Activated T-helper 2 cell treated with anti-CD3 and anti-CD28 coated beads, Interferon-gamma antibody, Interleukin-2, Interleukin-4, amounts not matched to agents 10 μg/mL and 5 μg/mL and 100 μg/mL, durations not matched to agents 14 hours and 24 hours and 36 hours (primary cell): ENCODE data around the gene TMEM145. TPM values are rescaled to one million over a fixed set of nuclear protein-coding genes. Genes with fewer than 3 reads are reported as not detected.

ENCODE experiments used
- DNase-seq: peaks from one replicate; pipeline ENCODE4 v3.0.0; 2021; ENCODE audit warnings: low spot score
- H3K27ac Mint-ChIP-seq: one replicate; pipeline ENCODE4 v1.8.0; 2021; ENCODE audit warnings: mixed read lengths
- H3K27me3 Mint-ChIP-seq: one replicate; pipeline ENCODE4 v1.8.0; 2021; ENCODE audit warnings: low read depth, mixed read lengths
- H3K36me3 Mint-ChIP-seq: one replicate; pipeline ENCODE4 v1.8.0; 2021; ENCODE audit warnings: low read depth, mixed read lengths
- H3K4me1 Mint-ChIP-seq: one replicate; pipeline ENCODE4 v1.8.0; 2021; ENCODE audit warnings: low read depth, mixed read lengths
- H3K4me3 Mint-ChIP-seq: one replicate; pipeline ENCODE4 v1.8.0; 2021; ENCODE audit warnings: low read depth, mild to moderate bottlenecking, moderate library complexity, mixed read lengths
- H3K9me3 Mint-ChIP-seq: one replicate; pipeline ENCODE4 v1.8.0; 2021; ENCODE audit warnings: mixed read lengths
- intact Hi-C: fragments of 100-400 bp; cut with micrococcal nuclease; formaldehyde crosslinking; loops from one replicate; pipeline ENCODE4 v1.15.1; 2023
- total RNA-seq: library from RNA; stranded (reverse); gene quantifications from 2 replicates; pipeline ENCODE4 v1.2.3, GENCODE V29; 2022

Gene TMEM145
- total RNA-seq, 1 donor from 2014 or later, result 0.71 TPM

GRCh38 chr19:42343344-42344110 lies 30.4 kb downstream of the TMEM145 start:
- H3K27me3 Mint-ChIP-seq, result no peaks in the 10 kb centered on the region
- H3K36me3 Mint-ChIP-seq, result no peaks in the 10 kb centered on the region
- H3K4me1 Mint-ChIP-seq, result peaks cover 5% of the 10 kb centered on the region
- H3K9me3 Mint-ChIP-seq, result no peaks in the 10 kb centered on the region
- H3K27ac Mint-ChIP-seq, result no peak overlapping the region
- H3K4me3 Mint-ChIP-seq, result no peak overlapping the region
- no peak for DNase-seq
- intact Hi-C loops, result no loop called here

- Mint-ChIP-seq H3K36me3 (no peaks in the 10 kb centered on the region), H3K4me3 (no peak overlapping the region), H3K27ac (no peak overlapping the region), H3K27me3 (no peaks in the 10 kb centered on the region), H3K9me3 (no peaks in the 10 kb centered on the region), H3K4me1 (peaks cover 2% of the 10 kb centered on the region)
- no peak for DNase-seq
- intact Hi-C loops, result no loop called here
These were observed 31.3 kb downstream of the TMEM145 start for GRCh38 chr19:42344336-42344893.

- Mint-ChIP-seq H3K9me3 (no peaks in the 10 kb centered on the region), H3K36me3 (no peaks in the 10 kb centered on the region), H3K27ac (no peak overlapping the region), H3K4me1 (no peaks in the 10 kb centered on the region), H3K27me3 (no peaks in the 10 kb centered on the region), H3K4me3 (no peak overlapping the region)
- intact Hi-C loops, result no loop called here
- no peak for DNase-seq
These were observed 32.2 kb downstream of the TMEM145 start for GRCh38 chr19:42345191-42345812.

GRCh38 chr19:42348211-42348610 lies 35.1 kb downstream of the TMEM145 start:
- Mint-ChIP-seq H3K4me3 (no peak overlapping the region), H3K36me3 (no peaks in the 10 kb centered on the region), H3K9me3 (no peaks in the 10 kb centered on the region), H3K27me3 (no peaks in the 10 kb centered on the region), H3K27ac (no peak overlapping the region), H3K4me1 (no peaks in the 10 kb centered on the region)
- intact Hi-C loops, result no loop called here
- DNase-seq, result no peak

GRCh38 chr19:42349378-42350107 lies 36.4 kb downstream of the TMEM145 start:
- no peak for DNase-seq
- Mint-ChIP-seq H3K4me3 (no peak overlapping the region), H3K4me1 (no peaks in the 10 kb centered on the region), H3K27me3 (no peaks in the 10 kb centered on the region), H3K9me3 (no peaks in the 10 kb centered on the region), H3K36me3 (no peaks in the 10 kb centered on the region), H3K27ac (no peak overlapping the region)
- intact Hi-C loops, result no loop called here

GRCh38 chr19:42350417-42350816 lies 37.3 kb downstream of the TMEM145 start:
- no peak overlapping the region for H3K4me3 Mint-ChIP-seq
- H3K27me3 Mint-ChIP-seq, result no peaks in the 10 kb centered on the region
- intact Hi-C loops, result no loop called here
- no peaks in the 10 kb centered on the region for H3K9me3 Mint-ChIP-seq
- no peak for DNase-seq
- H3K27ac Mint-ChIP-seq, result no peak overlapping the region
- H3K36me3 Mint-ChIP-seq, result no peaks in the 10 kb centered on the region
- no peaks in the 10 kb centered on the region for H3K4me1 Mint-ChIP-seq

- H3K27ac Mint-ChIP-seq, result no peak overlapping the region
- no peaks in the 10 kb centered on the region for H3K9me3 Mint-ChIP-seq
- no peaks in the 10 kb centered on the region for H3K27me3 Mint-ChIP-seq
- H3K4me1 Mint-ChIP-seq, result no peaks in the 10 kb centered on the region
- DNase-seq, result no peak
- no peaks in the 10 kb centered on the region for H3K36me3 Mint-ChIP-seq
- no peak overlapping the region for H3K4me3 Mint-ChIP-seq
- intact Hi-C loops, result no loop called here
These were observed 38.1 kb downstream of the TMEM145 start for GRCh38 chr19:42351079-42351735.

- DNase-seq, result no peak
- Mint-ChIP-seq H3K4me3 (no peak overlapping the region), H3K27me3 (no peaks in the 10 kb centered on the region), H3K4me1 (no peaks in the 10 kb centered on the region), H3K27ac (no peak overlapping the region), H3K9me3 (no peaks in the 10 kb centered on the region), H3K36me3 (no peaks in the 10 kb centered on the region)
- intact Hi-C loops, result no loop called here
These were observed 39.5 kb downstream of the TMEM145 start for GRCh38 chr19:42352301-42353259.

GRCh38 chr19:42353341-42354015 lies 40.4 kb downstream of the TMEM145 start:
- H3K36me3 Mint-ChIP-seq, result no peaks in the 10 kb centered on the region
- no peak for DNase-seq
- H3K27ac Mint-ChIP-seq, result no peak overlapping the region
- no peaks in the 10 kb centered on the region for H3K27me3 Mint-ChIP-seq
- no peaks in the 10 kb centered on the region for H3K9me3 Mint-ChIP-seq
- intact Hi-C loops, result no loop called here
- no peak overlapping the region for H3K4me3 Mint-ChIP-seq
- no peaks in the 10 kb centered on the region for H3K4me1 Mint-ChIP-seq

GRCh38 chr19:42355896-42356295 lies 42.8 kb downstream of the TMEM145 start:
- H3K36me3 Mint-ChIP-seq, result no peaks in the 10 kb centered on the region
- no peak overlapping the region for H3K27ac Mint-ChIP-seq
- H3K9me3 Mint-ChIP-seq, result no peaks in the 10 kb centered on the region
- H3K4me3 Mint-ChIP-seq, result no peak overlapping the region
- no peaks in the 10 kb centered on the region for H3K4me1 Mint-ChIP-seq
- no peaks in the 10 kb centered on the region for H3K27me3 Mint-ChIP-seq
- intact Hi-C loops, result no loop called here
- DNase-seq, result no peak

GRCh38 chr19:42356686-42357085 lies 43.6 kb downstream of the TMEM145 start:
- no peak overlapping the region for H3K4me3 Mint-ChIP-seq
- no peaks in the 10 kb centered on the region for H3K4me1 Mint-ChIP-seq
- DNase-seq, result no peak
- H3K9me3 Mint-ChIP-seq, result no peaks in the 10 kb centered on the region
- H3K27ac Mint-ChIP-seq, result no peak overlapping the region
- H3K36me3 Mint-ChIP-seq, result no peaks in the 10 kb centered on the region
- H3K27me3 Mint-ChIP-seq, result no peaks in the 10 kb centered on the region
- intact Hi-C loops, result no loop called here
